DOHH2 (cell line): ENCODE results near the gene NFATC3.

Experiments used
- H3F3A ChIP-seq: fragments of 200-600 bp; sonication (generic), shearing (Covaris generic); 2 replicates; pipeline ENCODE4 v1.6.0; 2016; ENCODE audit warnings: antibody characterized with exemption, mild to moderate bottlenecking; ENCODE audit not compliant: control insufficient read depth, insufficient read depth
- H3K27ac ChIP-seq: fragments of 200-600 bp; sonication (generic); 2 replicates; pipeline ENCODE4 v1.5.1; 2014; ENCODE audit warnings: low read depth, mild to moderate bottlenecking, low read length, moderate library complexity
- H3K27me3 ChIP-seq: fragments of 200-600 bp; sonication (generic); 2 replicates; pipeline ENCODE4 v1.6.1; 2014; ENCODE audit warnings: mild to moderate bottlenecking, low read length, mixed read lengths; ENCODE audit not compliant: control insufficient read depth
- H3K36me3 ChIP-seq: fragments of 200-600 bp; sonication (generic); 2 replicates; pipeline ENCODE4 v1.6.1; 2014; ENCODE audit warnings: mild to moderate bottlenecking, low read length, moderate library complexity, mixed read lengths; ENCODE audit not compliant: control insufficient read depth
- H3K4me1 ChIP-seq: fragments of 200-600 bp; sonication (generic); 2 replicates; pipeline ENCODE4 v1.6.1; 2014; ENCODE audit warnings: mild to moderate bottlenecking, low read length, mixed read lengths; ENCODE audit not compliant: control insufficient read depth
- H3K4me2 ChIP-seq: fragments of 200-600 bp; sonication (generic); 2 replicates; pipeline ENCODE4 v1.6.0; 2014; ENCODE audit warnings: mild to moderate bottlenecking, low read length, moderate library complexity
- H3K4me3 ChIP-seq: fragments of 200-600 bp; sonication (generic); 2 replicates; pipeline ENCODE4 v1.5.1; 2014; ENCODE audit warnings: mild to moderate bottlenecking, low read length, mixed read lengths
- H3K79me2 ChIP-seq: fragments of 200-600 bp; sonication (generic); 2 replicates; pipeline ENCODE4 v1.6.1; 2014; ENCODE audit warnings: mild to moderate bottlenecking, low read length, mixed read lengths; ENCODE audit not compliant: control insufficient read depth
- H3K9me2 ChIP-seq: fragments of 200-600 bp; sonication (generic); replicated peaks from 2 replicates; pipeline ENCODE4 v1.6.1; 2014; ENCODE audit warnings: mild to moderate bottlenecking, low read length, mixed read lengths; ENCODE audit not compliant: control insufficient read depth
- H3K9me3 ChIP-seq: fragments of 200-600 bp; sonication (generic); 2 replicates; pipeline ENCODE4 v1.6.1; 2014; ENCODE audit warnings: antibody characterized with exemption, low read length, mixed read lengths; ENCODE audit not compliant: control insufficient read depth, insufficient read depth
- H4K20me1 ChIP-seq: fragments of 200-600 bp; sonication (generic); 2 replicates; pipeline ENCODE4 v1.6.0; 2014; ENCODE audit warnings: low read depth, mild to moderate bottlenecking, antibody characterized with exemption, low read length, moderate library complexity; ENCODE audit not compliant: control insufficient read depth, insufficient read depth
- CTCF ChIP-seq: fragments of 200-600 bp; sonication (generic); IDR thresholded peaks from one replicate; pipeline ENCODE4 v1.5.1; 2014; ENCODE audit warnings: antibody characterized with exemption, mild to moderate bottlenecking, low read depth, low read length; ENCODE audit not compliant: poor library complexity, severe bottlenecking
- EZH2phosphoT487 ChIP-seq: fragments of 200-600 bp; sonication (generic); IDR thresholded peaks from 2 replicates; pipeline ENCODE4 v1.6.1; 2017; ENCODE audit warnings: borderline replicate concordance, mild to moderate bottlenecking, antibody characterized with exemption, low read length, moderate library complexity, mixed read lengths

NFATC3 gene

GRCh38 chr16:68186877-68187276 lies 101.7 kb downstream of the NFATC3 start:
- no peak overlapping the region for H3K27ac ChIP-seq
- no peaks in the 10 kb centered on the region for H3F3A ChIP-seq
- H4K20me1 ChIP-seq: no peaks in the 10 kb centered on the region
- H3K4me2 ChIP-seq: no peak overlapping the region
- no peaks in the 10 kb centered on the region for H3K79me2 ChIP-seq
- H3K36me3 ChIP-seq: peaks cover 48% of the 10 kb centered on the region
- no peak for TF ChIP-seq CTCF
- TF ChIP-seq EZH2phosphoT487: no peak
- H3K4me3 ChIP-seq: no peak overlapping the region
- no peaks in the 10 kb centered on the region for H3K9me3 ChIP-seq
- no peaks in the 10 kb centered on the region for H3K9me2 ChIP-seq
- H3K4me1 ChIP-seq: no peaks in the 10 kb centered on the region
- no peaks in the 10 kb centered on the region for H3K27me3 ChIP-seq

- Histone ChIP-seq H3K9me2 (no peaks in the 10 kb centered on the region), H3K4me3 (no peak overlapping the region), H3K4me1 (no peaks in the 10 kb centered on the region), H3K4me2 (no peak overlapping the region), H3K79me2 (no peaks in the 10 kb centered on the region), H3K27me3 (no peaks in the 10 kb centered on the region), H3K36me3 (peaks cover 47% of the 10 kb centered on the region), H3K9me3 (no peaks in the 10 kb centered on the region), H3K27ac (no peak overlapping the region), H3F3A (no peaks in the 10 kb centered on the region), H4K20me1 (no peaks in the 10 kb centered on the region)
- TF ChIP-seq EZH2phosphoT487 (no peak), CTCF (no peak)
Measured at GRCh38 chr16:68187505-68187904, 102.3 kb downstream of the NFATC3 start.

- Histone ChIP-seq H3K9me3 (no peaks in the 10 kb centered on the region), H3K4me3 (no peak overlapping the region), H3K27ac (no peak overlapping the region), H3K27me3 (no peaks in the 10 kb centered on the region), H3F3A (no peaks in the 10 kb centered on the region), H3K36me3 (peaks cover 45% of the 10 kb centered on the region), H4K20me1 (no peaks in the 10 kb centered on the region), H3K79me2 (no peaks in the 10 kb centered on the region), H3K4me1 (no peaks in the 10 kb centered on the region), H3K4me2 (no peak overlapping the region), H3K9me2 (no peaks in the 10 kb centered on the region)
- TF ChIP-seq EZH2phosphoT487: no peak
Measured at GRCh38 chr16:68188170-68188569, 103.0 kb downstream of the NFATC3 start.

- H3K4me3 ChIP-seq: no peak overlapping the region
- H3F3A ChIP-seq: no peaks in the 10 kb centered on the region
- no peak overlapping the region for H3K4me2 ChIP-seq
- no peaks in the 10 kb centered on the region for H3K4me1 ChIP-seq
- peaks cover 32% of the 10 kb centered on the region for H3K36me3 ChIP-seq
- H3K79me2 ChIP-seq: no peaks in the 10 kb centered on the region
- H4K20me1 ChIP-seq: no peaks in the 10 kb centered on the region
- TF ChIP-seq EZH2phosphoT487: no peak
- no peak for TF ChIP-seq CTCF
- no peaks in the 10 kb centered on the region for H3K27me3 ChIP-seq
- H3K27ac ChIP-seq: no peak overlapping the region
- H3K9me2 ChIP-seq: no peaks in the 10 kb centered on the region
- no peaks in the 10 kb centered on the region for H3K9me3 ChIP-seq
Measured at GRCh38 chr16:68190081-68190480, 104.9 kb downstream of the NFATC3 start.
